Uterus (tissue), 2 donors: ENCODE data around the gene SH3GL3.

Experiments
- POLR2A ChIP-seq, 2 donors: fragments of 450-650 bp; IDR thresholded peaks; one replicate each; pipeline ENCODE4 v1.6.1; 2016; ENCODE audit warnings: antibody characterized with exemption in 2 of 2, mild to moderate bottlenecking in 1 of 2, moderate library complexity in 1 of 2
- TF ChIP-seq, protein P1 (sequence below), 4 experiments: fragments of 200-600 bp in 2 of 4; fragments of 450-650 bp in 2 of 4; sonication (generic) in 2 of 4; IDR thresholded peaks; one replicate each; pipeline ENCODE4 v1.5.1; 2016 to 2019; ENCODE audit warnings: antibody characterized with exemption in 4 of 4, mild to moderate bottlenecking in 2 of 4, moderate library complexity in 1 of 4

GRCh38 chr15:83487519-83487918, 40.4 kb downstream of the SH3GL3 start:
- TF ChIP-seq, protein P1, sequence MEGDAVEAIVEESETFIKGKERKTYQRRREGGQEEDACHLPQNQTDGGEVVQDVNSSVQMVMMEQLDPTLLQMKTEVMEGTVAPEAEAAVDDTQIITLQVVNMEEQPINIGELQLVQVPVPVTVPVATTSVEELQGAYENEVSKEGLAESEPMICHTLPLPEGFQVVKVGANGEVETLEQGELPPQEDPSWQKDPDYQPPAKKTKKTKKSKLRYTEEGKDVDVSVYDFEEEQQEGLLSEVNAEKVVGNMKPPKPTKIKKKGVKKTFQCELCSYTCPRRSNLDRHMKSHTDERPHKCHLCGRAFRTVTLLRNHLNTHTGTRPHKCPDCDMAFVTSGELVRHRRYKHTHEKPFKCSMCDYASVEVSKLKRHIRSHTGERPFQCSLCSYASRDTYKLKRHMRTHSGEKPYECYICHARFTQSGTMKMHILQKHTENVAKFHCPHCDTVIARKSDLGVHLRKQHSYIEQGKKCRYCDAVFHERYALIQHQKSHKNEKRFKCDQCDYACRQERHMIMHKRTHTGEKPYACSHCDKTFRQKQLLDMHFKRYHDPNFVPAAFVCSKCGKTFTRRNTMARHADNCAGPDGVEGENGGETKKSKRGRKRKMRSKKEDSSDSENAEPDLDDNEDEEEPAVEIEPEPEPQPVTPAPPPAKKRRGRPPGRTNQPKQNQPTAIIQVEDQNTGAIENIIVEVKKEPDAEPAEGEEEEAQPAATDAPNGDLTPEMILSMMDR (IDR thresholded peaks at IDR 0.05) = no peak
- no peak for TF ChIP-seq POLR2A (IDR thresholded peaks at IDR 0.05)
